HepG2 (cell line): ENCODE data around the gene ZNF189. TPM values are rescaled to one million over a fixed set of nuclear protein-coding genes. Genes with fewer than 3 reads are reported as not detected.

Source experiments
- BCLAF1 ChIP-seq: fragments of 450-650 bp; IDR thresholded peaks from 2 replicates; pipeline ENCODE4 v1.6.1; 2017; ENCODE audit warnings: mild to moderate bottlenecking
- CAMTA2 ChIP-seq: sonication (generic); formaldehyde crosslinking; IDR thresholded peaks from 2 replicates; pipeline ENCODE4 v1.4.0; 2020; ENCODE audit warnings: mild to moderate bottlenecking, missing genetic modification reagents, borderline replicate concordance
- E2F2 ChIP-seq: sonication (generic); formaldehyde crosslinking; IDR thresholded peaks from 2 replicates; pipeline ENCODE4 v1.4.0; 2020; ENCODE audit warnings: missing genetic modification reagents, borderline replicate concordance
- ELF1 ChIP-seq: sonication (generic); formaldehyde crosslinking; IDR thresholded peaks from 2 replicates; pipeline ENCODE4 v1.4.0; 2020; ENCODE audit warnings: missing genetic modification reagents
- HMG20A ChIP-seq: IDR thresholded peaks from 2 replicates; pipeline ENCODE4 v1.6.1; 2016; ENCODE audit warnings: borderline replicate concordance
- HNRNPK ChIP-seq: fragments of 200-400 bp; formaldehyde crosslinking; IDR thresholded peaks from 2 replicates; pipeline ENCODE4 v1.6.1; 2018; ENCODE audit warnings: low read length, low read depth, moderate library complexity, mild to moderate bottlenecking; ENCODE audit not compliant: poor library complexity, severe bottlenecking
- NFKB2 ChIP-seq: sonication (generic); formaldehyde crosslinking; IDR thresholded peaks from 2 replicates; pipeline ENCODE4 v1.4.0; 2020; ENCODE audit warnings: missing genetic modification reagents, borderline replicate concordance
- RBM39 ChIP-seq: fragments of 200-400 bp; formaldehyde crosslinking; IDR thresholded peaks from one replicate; pipeline ENCODE4 v1.6.1; 2018; ENCODE audit warnings: antibody characterized with exemption, mild to moderate bottlenecking, low read depth, low read length; ENCODE audit not compliant: poor library complexity, severe bottlenecking
- REXO4 ChIP-seq: sonication (generic); formaldehyde crosslinking; IDR thresholded peaks from 2 replicates; pipeline ENCODE4 v1.8.0; 2022; ENCODE audit warnings: missing genetic modification reagents, mild to moderate bottlenecking, borderline replicate concordance
- TCF7L2 ChIP-seq: IDR thresholded peaks from 2 replicates; pipeline ENCODE4 v1.6.1; 2011; ENCODE audit warnings: mild to moderate bottlenecking, low read depth, low read length, moderate library complexity
- ZNF589 ChIP-seq: sonication (generic); formaldehyde crosslinking; conservative IDR thresholded peaks from 2 replicates; pipeline ENCODE4 v1.8.0; 2022; ENCODE audit warnings: mild to moderate bottlenecking, moderate library complexity, missing genetic modification reagents
- ZNF646 ChIP-seq: sonication (generic); formaldehyde crosslinking; IDR thresholded peaks from 2 replicates; pipeline ENCODE4 v1.9.0; 2021; ENCODE audit warnings: mild to moderate bottlenecking, missing genetic modification reagents
- ZNF660 ChIP-seq: sonication (generic); formaldehyde crosslinking; IDR thresholded peaks from 2 replicates; pipeline ENCODE4 v1.5.1; 2020; ENCODE audit warnings: mild to moderate bottlenecking, low read depth, missing genetic modification reagents, borderline replicate concordance
- polyA plus RNA-seq, 8 experiments: library from polyadenylated mRNA; depleted of rRNA in 3 of 8; stranded (reverse) in 7 of 8; unstranded in 1 of 8; fragments of >200 nt; fragmentation: Illumina TruSeq in 4 of 8; extraction: Trizol in 4 of 8; gene quantifications; 2 replicates each; pipeline versions ENCODE4 v1.2.1 to v1.2.3, GENCODE V29; 2011 to 2016; ENCODE audit warnings: low read depth in 4 of 8, missing spikeins in 1 of 8, mixed read lengths in 1 of 8; ENCODE audit not compliant: insufficient read depth in 1 of 8
- total RNA-seq, 5 experiments: library from RNA; depleted of rRNA; stranded (reverse); fragments of >200 nt; fragmentation: Illumina TruSeq; extraction: Trizol; gene quantifications; 2 replicates each; pipeline ENCODE4 v1.2.3, GENCODE V29; 2016; ENCODE audit warnings: low read depth in 1 of 5
- TF ChIP-seq, protein P1 (sequence below): sonication (generic); formaldehyde crosslinking; IDR thresholded peaks from 2 replicates; pipeline ENCODE4; 2020; ENCODE audit warnings: missing genetic modification reagents, mild to moderate bottlenecking, borderline replicate concordance

Gene ZNF189
- total and polyA plus RNA-seq, 2 of the 13 experiments (the other 11 are each of a cell fraction or from before 2014, with no cell fraction given), result 8.4 to 50.0 TPM

GRCh38 chr9:101445353-101446029, 46.8 kb downstream of the ZNF189 start (continued):
- TF ChIP-seq E2F2 (CRISPR knock-in tag), result no peak
- no peak for TF ChIP-seq ZNF660
- TF ChIP-seq, protein P1, sequence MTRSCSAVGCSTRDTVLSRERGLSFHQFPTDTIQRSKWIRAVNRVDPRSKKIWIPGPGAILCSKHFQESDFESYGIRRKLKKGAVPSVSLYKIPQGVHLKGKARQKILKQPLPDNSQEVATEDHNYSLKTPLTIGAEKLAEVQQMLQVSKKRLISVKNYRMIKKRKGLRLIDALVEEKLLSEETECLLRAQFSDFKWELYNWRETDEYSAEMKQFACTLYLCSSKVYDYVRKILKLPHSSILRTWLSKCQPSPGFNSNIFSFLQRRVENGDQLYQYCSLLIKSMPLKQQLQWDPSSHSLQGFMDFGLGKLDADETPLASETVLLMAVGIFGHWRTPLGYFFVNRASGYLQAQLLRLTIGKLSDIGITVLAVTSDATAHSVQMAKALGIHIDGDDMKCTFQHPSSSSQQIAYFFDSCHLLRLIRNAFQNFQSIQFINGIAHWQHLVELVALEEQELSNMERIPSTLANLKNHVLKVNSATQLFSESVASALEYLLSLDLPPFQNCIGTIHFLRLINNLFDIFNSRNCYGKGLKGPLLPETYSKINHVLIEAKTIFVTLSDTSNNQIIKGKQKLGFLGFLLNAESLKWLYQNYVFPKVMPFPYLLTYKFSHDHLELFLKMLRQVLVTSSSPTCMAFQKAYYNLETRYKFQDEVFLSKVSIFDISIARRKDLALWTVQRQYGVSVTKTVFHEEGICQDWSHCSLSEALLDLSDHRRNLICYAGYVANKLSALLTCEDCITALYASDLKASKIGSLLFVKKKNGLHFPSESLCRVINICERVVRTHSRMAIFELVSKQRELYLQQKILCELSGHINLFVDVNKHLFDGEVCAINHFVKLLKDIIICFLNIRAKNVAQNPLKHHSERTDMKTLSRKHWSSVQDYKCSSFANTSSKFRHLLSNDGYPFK (CRISPR knock-in tag), result no peak
- no peak for TF ChIP-seq ZNF589 (CRISPR knock-in tag)
- peak; percentile 48; the same call in 1 of the 2 replicates for TF ChIP-seq HMG20A
- TF ChIP-seq ZNF646, result peak; percentile 69; the same call in 1 of the 2 replicates
- TF ChIP-seq BCLAF1, result no peak
- TF ChIP-seq TCF7L2, result no peak
- TF ChIP-seq ELF1 (CRISPR knock-in tag), result peak; percentile 37; the same call in 1 of the 2 replicates
- no peak for TF ChIP-seq NFKB2 (CRISPR knock-in tag)
- TF ChIP-seq RBM39, result no peak
- TF ChIP-seq CAMTA2, result no peak
- no peak for TF ChIP-seq REXO4
- TF ChIP-seq HNRNPK, result no peak
